Erythroblast (primary cell): Measurements from ENCODE around the gene DLG2.

Experiments used
- GATA1 ChIP-seq: IDR thresholded peaks from 2 replicates; pipeline ENCODE4 v1.6.1; 2011; ENCODE audit warnings: low read depth, mild to moderate bottlenecking, control low read depth, low read length, moderate library complexity
- POLR2A ChIP-seq: IDR thresholded peaks from 2 replicates; pipeline ENCODE4 v1.6.1; 2011; ENCODE audit warnings: mild to moderate bottlenecking, low read length

DNA sequence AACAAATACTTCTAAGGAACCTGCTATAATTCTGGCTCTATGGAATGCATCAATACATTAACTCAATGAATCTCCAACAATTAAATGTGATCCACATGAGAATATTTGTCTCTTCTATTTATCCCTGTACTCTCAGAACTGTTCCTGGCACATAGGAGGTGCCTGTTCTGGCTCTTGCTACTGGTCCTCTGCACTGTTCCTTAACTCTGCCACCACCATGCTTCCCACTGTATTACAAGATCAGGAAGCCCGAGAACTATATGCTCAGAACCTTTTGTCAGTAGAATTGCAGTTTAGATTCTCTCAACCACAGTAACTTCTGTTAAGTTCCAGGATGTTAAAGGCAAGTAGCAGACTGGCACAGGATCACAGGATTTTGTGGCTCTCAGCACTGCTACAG is 1964.7 kb downstream of the DLG2 start:
- TF ChIP-seq POLR2A (no peak), GATA1 (no peak)
